Activated T-helper 1 cell treated with Interleukin-2 at 50 U/mL for 16 hours (primary cell): Measurements from ENCODE around the gene RPL28.

ENCODE experiments used
- DNase-seq: peaks from one replicate; pipeline ENCODE4 v3.0.0-alpha.2; 2020; ENCODE audit warnings: low read depth

RPL28 gene

GRCh38 chr19:55451163-55451964 is 65.6 kb downstream of the RPL28 start:
- no peak for DNase-seq

GRCh38 chr19:55451965-55452748 is 66.4 kb downstream of the RPL28 start:
- DNase-seq, result no peak
